ENCODE data around the gene PGLYRP2.

DNA sequence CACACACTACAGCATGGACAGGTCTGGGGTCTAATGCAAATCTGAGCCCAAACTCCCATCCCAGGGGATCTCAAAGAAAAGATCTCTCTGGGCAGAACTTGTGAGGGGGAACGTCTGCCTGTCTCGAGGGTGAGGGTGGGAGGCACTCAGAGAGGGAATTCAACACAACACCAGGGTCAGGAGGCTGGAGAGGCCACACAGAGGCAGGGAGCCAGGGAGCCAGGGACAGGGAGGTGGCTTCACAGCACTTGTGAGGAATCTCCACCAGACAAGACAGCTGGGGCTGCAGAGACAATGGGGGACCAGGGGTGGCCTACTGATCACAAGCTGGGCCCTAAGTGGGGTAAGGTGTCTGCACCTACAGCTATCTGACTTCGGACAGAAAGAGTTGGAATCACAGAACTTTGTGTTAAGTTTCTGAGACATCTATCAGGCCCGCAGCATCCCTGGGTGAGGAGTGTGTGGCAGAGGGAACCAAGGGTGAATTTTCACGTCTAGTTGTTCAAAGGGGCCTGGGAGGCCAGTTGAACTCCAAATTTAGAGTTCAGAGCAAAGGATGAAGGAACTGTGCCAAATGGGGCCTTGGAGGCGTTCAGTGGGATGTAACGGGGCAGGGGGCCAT, 47.8 kb downstream of the PGLYRP2 start:
- no peak for TF ChIP-seq CTCF (IDR thresholded peaks at IDR 0.05; ENCODE audit: low read depth, low read length)
- TF ChIP-seq EZH2phosphoT487 (IDR thresholded peaks at IDR 0.05; ENCODE audit: low read depth), result no peak

Data from OCI-LY3 (cell line).